IMR-90 (cell line): ENCODE data around the gene INO80. TPM values are rescaled to one million over a fixed set of nuclear protein-coding genes. Genes with fewer than 3 reads are reported as not detected.

Experiments
- ATAC-seq: fragments of 200-7000 bp; cut with Tn5 transposase; 2 replicates; pipeline ENCODE4 v1.9.1; 2020; ENCODE audit warnings: low read depth, mild to moderate bottlenecking, moderate library complexity
- BruUV-seq: library from RNA; stranded (reverse); fragments of 400-500 nt; replicated peaks from 2 replicates; lab custom pipeline; 2021; lab: Mats Ljungman, UMichigan
- CTCF ChIA-PET: fragments of 300-600 bp; formaldehyde crosslinking; extraction: SDS; loops from one replicate; lab custom pipeline; 2021; ENCODE audit warnings: antibody characterized with exemption; lab: Yijun Ruan, JAX
- POLR2A ChIA-PET: fragments of 300-600 bp; sonication (Branson Sonifier 250); formaldehyde crosslinking; loops from one replicate; lab custom pipeline; 2022; ENCODE audit warnings: antibody characterized with exemption; ENCODE audit not compliant: unreplicated experiment; lab: Charles Lee
- DNase-seq: peaks from one replicate; pipeline ENCODE4 v3.0.0; 2013
- H2AFZ ChIP-seq: replicated peaks from 2 replicates; pipeline ENCODE3; 2013; ENCODE audit warnings: low read length, mild to moderate bottlenecking; ENCODE audit not compliant: poor library complexity
- H2AK5ac ChIP-seq: 2 replicates; pipeline ENCODE4 v1.6.1; 2013; ENCODE audit warnings: low read depth, low read length, inconsistent platforms
- H2AK9ac ChIP-seq: replicated peaks from 2 replicates; pipeline ENCODE3; 2013; ENCODE audit warnings: mild to moderate bottlenecking, low read depth, low read length, moderate library complexity; ENCODE audit not compliant: poor library complexity
- H2BK120ac ChIP-seq: 2 replicates; pipeline ENCODE4 v1.6.1; 2013; ENCODE audit warnings: low read depth, low read length, inconsistent platforms
- H2BK15ac ChIP-seq: 3 replicates; pipeline ENCODE4 v1.6.1; 2013; ENCODE audit warnings: low read depth, low read length, inconsistent platforms
- H2BK20ac ChIP-seq: 2 replicates; pipeline ENCODE4 v1.6.1; 2013; ENCODE audit warnings: low read depth, mild to moderate bottlenecking, inconsistent platforms, low read length, moderate library complexity
- H2BK5ac ChIP-seq: 2 replicates; pipeline ENCODE4 v1.6.1; 2013; ENCODE audit warnings: mild to moderate bottlenecking, low read depth, low read length, inconsistent platforms; ENCODE audit not compliant: poor library complexity, severe bottlenecking
- H3K14ac ChIP-seq: replicated peaks from 2 replicates; pipeline ENCODE4 v1.6.1; 2013; ENCODE audit warnings: low read depth, low read length, inconsistent platforms
- H3K18ac ChIP-seq: 2 replicates; pipeline ENCODE4 v1.6.1; 2013; ENCODE audit warnings: low read depth, low read length, control low read depth
- H3K23ac ChIP-seq: 2 replicates; pipeline ENCODE4 v1.6.1; 2013; ENCODE audit warnings: low read depth, low read length, inconsistent platforms
- H3K27ac ChIP-seq: 2 replicates; pipeline ENCODE4 v1.5.1; 2013; ENCODE audit warnings: mild to moderate bottlenecking, control low read depth, low read length; ENCODE audit not compliant: insufficient read depth
- H3K27me3 ChIP-seq: 2 replicates; pipeline ENCODE4 v1.6.1; 2013; ENCODE audit warnings: low read length; ENCODE audit not compliant: control insufficient read depth, insufficient read depth
- H3K36me3 ChIP-seq: 2 replicates; pipeline ENCODE4 v1.6.1; 2013; ENCODE audit warnings: low read length, mixed read lengths; ENCODE audit not compliant: control insufficient read depth, insufficient read depth
- H3K4ac ChIP-seq: 2 replicates; pipeline ENCODE4 v1.6.1; 2013; ENCODE audit warnings: low read depth, low read length, inconsistent platforms
- H3K4me1 ChIP-seq: 2 replicates; pipeline ENCODE4 v1.6.1; 2013; ENCODE audit warnings: low read length, mixed read lengths; ENCODE audit not compliant: control insufficient read depth, insufficient read depth
- H3K4me2 ChIP-seq: 2 replicates; pipeline ENCODE4 v1.6.1; 2013; ENCODE audit warnings: low read depth, mild to moderate bottlenecking, control low read depth, low read length, moderate library complexity
- H3K4me3 ChIP-seq: 2 replicates; pipeline ENCODE4 v1.5.1; 2013; ENCODE audit warnings: low read depth, mild to moderate bottlenecking, control low read depth, low read length, moderate library complexity; ENCODE audit not compliant: insufficient read depth
- H3K56ac ChIP-seq: 2 replicates; pipeline ENCODE4 v1.6.1; 2013; ENCODE audit warnings: low read length, inconsistent platforms; ENCODE audit not compliant: insufficient read depth; ENCODE audit errors: extremely low read depth
- H3K79me1 ChIP-seq, 2 experiments: 2 replicates each; pipeline ENCODE4 v1.6.1; 2013; ENCODE audit warnings: low read length in 2 of 2, inconsistent platforms in 1 of 2, low read depth in 1 of 2
- H3K9ac ChIP-seq: 2 replicates; pipeline ENCODE4 v1.6.1; 2013; ENCODE audit warnings: low read depth, low read length, control low read depth
- H3K9me1 ChIP-seq: 2 replicates; pipeline ENCODE4 v1.6.1; 2013; ENCODE audit warnings: low read length, inconsistent platforms; ENCODE audit not compliant: insufficient read depth
- H3K9me3 ChIP-seq: 2 replicates; pipeline ENCODE4 v1.6.1; 2013; ENCODE audit warnings: low read length; ENCODE audit not compliant: control insufficient read depth, insufficient read depth
- H4K20me1 ChIP-seq: 2 replicates; pipeline ENCODE4 v1.6.1; 2013; ENCODE audit warnings: low read length, inconsistent platforms; ENCODE audit not compliant: insufficient read depth
- H4K5ac ChIP-seq: 2 replicates; pipeline ENCODE4 v1.6.1; 2013; ENCODE audit warnings: mild to moderate bottlenecking, low read depth, low read length, control low read depth
- H4K8ac ChIP-seq, 2 experiments: 2 replicates each; pipeline ENCODE4 v1.6.1; 2013; ENCODE audit warnings: low read depth in 2 of 2, low read length in 2 of 2, control low read depth in 1 of 2, inconsistent platforms in 1 of 2
- H4K91ac ChIP-seq: 2 replicates; pipeline ENCODE4 v1.6.1; 2013; ENCODE audit warnings: low read depth, low read length, inconsistent platforms; ENCODE audit not compliant: insufficient read depth
- CEBPB ChIP-seq: IDR thresholded peaks from 2 replicates; pipeline ENCODE4 v1.6.1; 2012; ENCODE audit warnings: low read depth, low read length, improper control_type of control experiment
- CHD1 ChIP-seq: IDR thresholded peaks from 2 replicates; pipeline ENCODE4 v1.6.1; 2012; ENCODE audit warnings: low read depth, low read length, improper control_type of control experiment
- FOS ChIP-seq: fragments of 150-350 bp; IDR thresholded peaks from 2 replicates; pipeline ENCODE4 v1.6.1; 2016; ENCODE audit warnings: low read depth, low read length
- MXI1 ChIP-seq: IDR thresholded peaks from 2 replicates; pipeline ENCODE4 v1.6.1; 2012; ENCODE audit warnings: low read depth, mild to moderate bottlenecking, low read length, moderate library complexity, borderline replicate concordance
- POLR2A ChIP-seq: IDR thresholded peaks from 2 replicates; pipeline ENCODE4 v1.6.1; 2012; ENCODE audit warnings: mild to moderate bottlenecking, low read depth, low read length
- RAD21 ChIP-seq: IDR thresholded peaks from 2 replicates; pipeline ENCODE4 v1.6.1; 2012; ENCODE audit warnings: low read length, improper control_type of control experiment
- RCOR1 ChIP-seq: IDR thresholded peaks from 2 replicates; pipeline ENCODE4 v1.6.1; 2012; ENCODE audit warnings: mild to moderate bottlenecking, low read length, improper control_type of control experiment; ENCODE audit not compliant: insufficient replicate concordance
- RFX5 ChIP-seq: IDR thresholded peaks from 2 replicates; pipeline ENCODE4 v1.8.0; 2012; ENCODE audit warnings: low read depth, mild to moderate bottlenecking, low read length, moderate library complexity
- SMC3 ChIP-seq: fragments of 150-350 bp; IDR thresholded peaks from 2 replicates; pipeline ENCODE4 v1.6.1; 2016; ENCODE audit warnings: low read depth, mild to moderate bottlenecking, antibody characterized with exemption, low read length, moderate library complexity
- WGBS, 2 experiments: methylation state at CpG; one replicate each; pipeline versions ENCODE4 v1.1.5 to v1.1.7; 2013; ENCODE audit warnings: missing lambda C conversion rate in 2 of 2; ENCODE audit not compliant: insufficient read length in 1 of 2; ENCODE audit errors: extremely low coverage in 2 of 2; 5-methylcytosine and 5-hydroxymethylcytosine counted together
- dilution Hi-C: fragments of 300-500 bp; cut with HindIII; formaldehyde crosslinking; loops from one replicate; pipeline ENCODE4 v1.14.3; 2018; ENCODE audit warnings: low sequenced_read_pairs; ENCODE audit not compliant: unreplicated experiment
- in situ Hi-C: fragments of 300-500 bp; cut with MboI; formaldehyde crosslinking; loops from 3 replicates; pipeline ENCODE4 v1.14.3; 2019; ENCODE audit warnings: low sequenced_read_pairs, inconsistent platforms, mixed read lengths
- intact Hi-C: fragments of 100-400 bp; cut with micrococcal nuclease; formaldehyde crosslinking; loops from 2 replicates; pipeline ENCODE4 v1.10.0; 2022
- polyA plus RNA-seq, 3 experiments: library from polyadenylated mRNA; depleted of rRNA; stranded (reverse); fragments of >200 nt; gene quantifications; 2 replicates each; pipeline ENCODE4 v1.2.3, GENCODE V29; 2012; ENCODE audit warnings: low replicate concordance in 1 of 3
- total RNA-seq: library from RNA; depleted of rRNA; stranded (reverse); fragments of >200 nt; gene quantifications from 2 replicates; pipeline ENCODE4 v1.2.3, GENCODE V29; 2012

Gene INO80
- total and polyA plus RNA-seq, 2 of the 4 experiments (the other 2 are of a cell fraction) = 6.0 to 13.3 TPM

DNA sequence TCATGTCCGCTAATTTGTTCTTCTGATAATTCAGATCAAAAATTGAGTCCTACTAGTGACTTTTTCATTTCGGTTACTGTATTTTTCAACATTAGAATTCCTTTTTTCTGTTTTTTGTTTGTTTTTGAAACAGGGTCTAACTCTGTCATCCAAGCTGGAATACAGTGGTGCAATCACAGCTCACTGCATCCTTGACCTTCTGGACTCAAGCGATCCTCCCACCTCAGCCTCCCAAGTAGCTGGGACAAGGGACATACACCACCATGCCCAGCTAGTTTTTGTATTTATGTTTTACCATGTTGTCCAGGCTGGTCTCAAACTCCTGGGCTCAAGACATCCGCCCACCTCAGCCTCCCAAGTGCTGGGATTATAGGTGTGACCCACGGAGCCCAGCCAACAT lies 8.0 kb upstream of the INO80 start:
- CTCF ChIA-PET = no interaction called here
- H2BK120ac ChIP-seq = no peak overlapping the region
- in situ Hi-C loops (no loop called here), intact Hi-C loops (no loop called here), dilution Hi-C loops (no loop called here)
- no CpG with 5 or more reads among the region's 5 CpGs for WGBS, 2 experiments
- no peaks in the 10 kb centered on the region for H3K36me3 ChIP-seq
- H4K20me1 ChIP-seq = no peaks in the 10 kb centered on the region
- TF ChIP-seq MXI1 = no peak
- TF ChIP-seq POLR2A = no peak
- no peak for TF ChIP-seq CHD1
- TF ChIP-seq RFX5 = no peak
- TF ChIP-seq RAD21 = no peak
- TF ChIP-seq CEBPB = no peak
- TF ChIP-seq SMC3 = no peak
- no peak for TF ChIP-seq FOS
- TF ChIP-seq RCOR1 = no peak
- no peaks in the 10 kb centered on the region for H3K79me1 ChIP-seq
- no peak overlapping the region for H4K91ac ChIP-seq
- H3K9ac ChIP-seq = no peak overlapping the region
- no peak overlapping the region for H3K18ac ChIP-seq
- no peaks in the 10 kb centered on the region for H3K9me1 ChIP-seq
- H3K23ac ChIP-seq = no peak overlapping the region
- no peak overlapping the region for H2BK20ac ChIP-seq
- H3K4me1 ChIP-seq = no peaks in the 10 kb centered on the region
- DNase-seq (no peak), ATAC-seq (no peak)
- no peak overlapping the region for H2AK9ac ChIP-seq
- no peak overlapping the region for H2BK15ac ChIP-seq
- H3K14ac ChIP-seq = no peak overlapping the region
- no peak overlapping the region for H2AK5ac ChIP-seq
- H3K4ac ChIP-seq = no peak overlapping the region
- H4K8ac ChIP-seq = no peak overlapping the region
- no peak overlapping the region for H3K27ac ChIP-seq
- no peak overlapping the region for H2BK5ac ChIP-seq
- POLR2A ChIA-PET = no interaction called here
- H3K9me3 ChIP-seq = no peaks in the 10 kb centered on the region
- H3K4me2 ChIP-seq = no peak overlapping the region
- no peak overlapping the region for H3K56ac ChIP-seq
- no peak overlapping the region for H3K4me3 ChIP-seq
- BruUV-seq = no TSS peak
- H4K5ac ChIP-seq = no peak overlapping the region
- peaks cover 6% of the 10 kb centered on the region for H3K27me3 ChIP-seq
- no peak overlapping the region for H2AFZ ChIP-seq
